Urothelium cell line (cell line): ENCODE data around the gene LDB2.
A peak's percentile ranks its signal among the peaks of the same experiment; 100 is the strongest.

ENCODE experiments used
- DNase-seq: peaks from one replicate; pipeline ENCODE4 v3.0.0; 2011; ENCODE audit warnings: low spot score, mixed read lengths
- FAIRE-seq: peaks from 2 replicates; lab custom pipeline; 2011; peaks lifted over from hg19 to GRCh38; lab: Jason Lieb, UNC

Gene LDB2

GRCh38 chr4:16887887-16888286 is 10.6 kb downstream of the LDB2 start:
- FAIRE-seq = no peak
- DNase-seq = no peak

- FAIRE-seq = no peak
- no peak for DNase-seq
Measured at GRCh38 chr4:16884673-16885460, 13.6 kb downstream of the LDB2 start.

- no peak for FAIRE-seq
- DNase-seq = no peak
Measured at GRCh38 chr4:16883806-16884205, 14.6 kb downstream of the LDB2 start.

- no peak for FAIRE-seq
- no peak for DNase-seq
Measured at GRCh38 chr4:16881151-16881884, 17.1 kb downstream of the LDB2 start.

GRCh38 chr4:16875487-16875886 is 23.0 kb downstream of the LDB2 start:
- DNase-seq = peak; percentile 24
- FAIRE-seq = no peak

- FAIRE-seq = no peak
- no peak for DNase-seq
Measured at GRCh38 chr4:16869594-16870245, 28.7 kb downstream of the LDB2 start.

GRCh38 chr4:16868674-16869073 is 29.8 kb downstream of the LDB2 start:
- no peak for DNase-seq
- no peak for FAIRE-seq

- DNase-seq (no peak), FAIRE-seq (no peak)
Measured at GRCh38 chr4:16867827-16868226, 30.6 kb downstream of the LDB2 start.

GRCh38 chr4:16866974-16867373 is 31.5 kb downstream of the LDB2 start:
- FAIRE-seq (no peak), DNase-seq (no peak)

GRCh38 chr4:16865897-16866283 is 32.6 kb downstream of the LDB2 start:
- DNase-seq (no peak), FAIRE-seq (no peak)

GRCh38 chr4:16865209-16865896 is 33.1 kb downstream of the LDB2 start:
- no peak for FAIRE-seq
- no peak for DNase-seq

GRCh38 chr4:16864199-16864598 is 34.2 kb downstream of the LDB2 start:
- FAIRE-seq (no peak), DNase-seq (peak; percentile 22)

GRCh38 chr4:16862697-16863096 is 35.7 kb downstream of the LDB2 start:
- no peak for FAIRE-seq

GRCh38 chr4:16860516-16860915 is 37.9 kb downstream of the LDB2 start:
- DNase-seq (peak; percentile 38), FAIRE-seq (no peak)

More at GRCh38 chr4:16862697-16863096, 35.7 kb downstream of the LDB2 start:
- no peak for DNase-seq

- DNase-seq (no peak), FAIRE-seq (no peak)
Measured at GRCh38 chr4:16859031-16859430, 39.4 kb downstream of the LDB2 start.

- DNase-seq = peak; percentile 26
- no peak for FAIRE-seq
Measured at GRCh38 chr4:16858275-16858752, 40.1 kb downstream of the LDB2 start.

- no peak for FAIRE-seq
- DNase-seq = no peak
Measured at GRCh38 chr4:16857425-16857824, 41.0 kb downstream of the LDB2 start.

GRCh38 chr4:16853640-16854039 is 44.8 kb downstream of the LDB2 start:
- FAIRE-seq = no peak
- DNase-seq = no peak

GRCh38 chr4:16852644-16853043 is 45.8 kb downstream of the LDB2 start:
- no peak for DNase-seq
- FAIRE-seq = no peak

- DNase-seq = no peak
- FAIRE-seq = no peak
Measured at GRCh38 chr4:16852228-16852627, 46.2 kb downstream of the LDB2 start.

- FAIRE-seq (no peak), DNase-seq (no peak)
Measured at GRCh38 chr4:16846540-16847117, 51.8 kb downstream of the LDB2 start.
